ENCODE data around the gene PLEKHM1.
"Not testable (repeated sequence)": the region's sequence is repeated elsewhere in the genome, so short reads cannot be mapped to it uniquely, and the experiment has no call there.

DNA sequence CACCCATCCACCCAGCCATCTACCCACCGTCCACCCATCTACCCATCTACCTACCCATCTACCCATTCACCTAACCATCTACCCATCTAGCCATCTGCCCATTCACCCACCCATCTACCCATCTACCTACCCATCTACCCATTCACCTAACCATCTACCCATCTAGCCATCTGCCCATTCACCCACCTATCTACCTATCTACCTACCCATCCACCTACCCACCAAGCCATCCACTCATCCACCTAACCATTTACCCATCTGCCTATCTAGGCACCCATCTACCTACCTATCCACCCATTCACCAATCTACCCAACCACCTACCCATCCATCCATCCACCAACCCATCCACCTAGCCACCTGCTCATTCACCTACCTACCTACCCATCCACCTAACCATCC is 41.3 kb downstream of the PLEKHM1 start:
- TF ChIP-seq POLR2AphosphoS5 (IDR thresholded peaks at IDR 0.05); EP300 (IDR thresholded peaks at IDR 0.05; ENCODE audit: low read depth); POLR2A (IDR thresholded peaks at IDR 0.05): not testable (repeated sequence)
- TF ChIP-seq, protein P1, sequence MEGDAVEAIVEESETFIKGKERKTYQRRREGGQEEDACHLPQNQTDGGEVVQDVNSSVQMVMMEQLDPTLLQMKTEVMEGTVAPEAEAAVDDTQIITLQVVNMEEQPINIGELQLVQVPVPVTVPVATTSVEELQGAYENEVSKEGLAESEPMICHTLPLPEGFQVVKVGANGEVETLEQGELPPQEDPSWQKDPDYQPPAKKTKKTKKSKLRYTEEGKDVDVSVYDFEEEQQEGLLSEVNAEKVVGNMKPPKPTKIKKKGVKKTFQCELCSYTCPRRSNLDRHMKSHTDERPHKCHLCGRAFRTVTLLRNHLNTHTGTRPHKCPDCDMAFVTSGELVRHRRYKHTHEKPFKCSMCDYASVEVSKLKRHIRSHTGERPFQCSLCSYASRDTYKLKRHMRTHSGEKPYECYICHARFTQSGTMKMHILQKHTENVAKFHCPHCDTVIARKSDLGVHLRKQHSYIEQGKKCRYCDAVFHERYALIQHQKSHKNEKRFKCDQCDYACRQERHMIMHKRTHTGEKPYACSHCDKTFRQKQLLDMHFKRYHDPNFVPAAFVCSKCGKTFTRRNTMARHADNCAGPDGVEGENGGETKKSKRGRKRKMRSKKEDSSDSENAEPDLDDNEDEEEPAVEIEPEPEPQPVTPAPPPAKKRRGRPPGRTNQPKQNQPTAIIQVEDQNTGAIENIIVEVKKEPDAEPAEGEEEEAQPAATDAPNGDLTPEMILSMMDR (IDR thresholded peaks at IDR 0.05) = not testable (repeated sequence)
